ENCODE results near the gene NUP43. TPM values are rescaled to one million over a fixed set of nuclear protein-coding genes. Genes with fewer than 3 reads are reported as not detected.

NUP43 gene, protein sequence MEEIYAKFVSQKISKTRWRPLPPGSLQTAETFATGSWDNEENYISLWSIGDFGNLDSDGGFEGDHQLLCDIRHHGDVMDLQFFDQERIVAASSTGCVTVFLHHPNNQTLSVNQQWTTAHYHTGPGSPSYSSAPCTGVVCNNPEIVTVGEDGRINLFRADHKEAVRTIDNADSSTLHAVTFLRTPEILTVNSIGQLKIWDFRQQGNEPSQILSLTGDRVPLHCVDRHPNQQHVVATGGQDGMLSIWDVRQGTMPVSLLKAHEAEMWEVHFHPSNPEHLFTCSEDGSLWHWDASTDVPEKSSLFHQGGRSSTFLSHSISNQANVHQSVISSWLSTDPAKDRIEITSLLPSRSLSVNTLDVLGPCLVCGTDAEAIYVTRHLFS
- 41.5 TPM for total RNA-seq

DNA sequence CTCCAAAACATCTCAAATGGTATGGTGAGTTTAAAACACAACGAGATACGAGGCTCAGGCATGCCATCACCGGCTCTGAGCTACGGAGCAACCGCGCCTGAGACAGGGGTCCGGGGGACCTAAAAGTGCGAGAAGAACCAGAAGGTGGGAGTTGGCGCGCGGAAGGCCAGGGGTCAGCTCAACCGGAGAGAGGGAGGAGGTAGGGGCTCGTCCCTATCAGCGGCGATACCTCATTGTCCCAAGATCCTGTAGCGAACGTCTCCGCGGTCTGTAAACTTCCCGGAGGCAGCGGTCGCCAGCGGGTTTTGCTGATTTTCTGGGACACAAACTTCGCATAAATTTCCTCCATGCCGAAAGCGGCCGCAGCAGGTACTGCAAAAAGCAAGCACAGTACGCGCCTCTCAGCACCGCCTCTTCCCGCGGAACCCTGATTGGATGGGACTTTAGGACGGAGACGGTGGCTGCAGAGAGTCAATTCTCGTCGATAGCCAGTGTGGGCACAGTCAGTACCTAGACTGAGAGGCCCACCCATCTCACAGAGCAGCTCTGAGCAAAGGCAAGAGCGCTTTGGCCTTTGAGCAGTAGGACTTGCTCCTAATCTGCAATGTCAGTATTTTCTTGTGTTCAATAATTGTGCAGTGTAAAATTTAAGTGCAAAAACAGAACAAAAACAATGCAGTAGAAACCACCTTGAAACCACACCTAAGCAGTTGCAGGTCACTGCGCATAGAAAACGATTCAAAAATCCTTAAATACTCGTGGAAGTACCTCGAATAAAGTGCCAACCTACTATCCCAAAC lies at the start of gene NUP43:
Gene NUP43, minus strand, starts transcription at position 383 of the 800 bp plus-strand sequence. Its CDS starts 34 bp downstream, at position 349.

DNA sequence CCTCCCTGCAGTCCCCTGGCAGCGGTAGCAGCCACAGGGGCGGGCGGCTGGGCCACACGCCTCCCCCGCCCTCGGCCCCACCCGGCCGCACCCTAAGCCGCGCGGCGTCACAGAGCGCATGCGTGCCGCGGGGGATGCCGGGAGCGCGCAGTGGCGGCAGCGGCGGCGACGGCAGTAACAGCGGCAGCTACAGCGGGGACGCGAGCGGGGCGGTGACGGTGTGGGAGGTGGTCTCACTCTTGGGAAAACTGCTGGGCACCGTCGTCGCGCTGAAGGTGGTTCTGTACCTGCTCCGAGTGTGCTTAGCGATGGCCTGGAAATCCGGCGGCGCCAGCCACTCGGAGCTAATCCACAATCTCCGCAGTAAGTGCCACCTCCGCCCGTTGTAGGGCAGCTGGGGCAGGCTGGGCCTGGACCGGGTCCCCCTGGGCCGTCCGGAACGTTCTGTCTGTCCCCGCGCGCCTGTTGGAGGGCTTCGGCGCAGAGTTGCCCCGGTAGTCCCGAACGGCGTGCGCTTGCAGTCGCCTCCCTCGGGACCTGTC lies 3.3 kb upstream of the NUP43 start, which contains the start of gene PCMT1:
Gene PCMT1, plus strand, starts transcription at position 148 of the 542 bp plus-strand sequence. Its CDS starts 161 bp downstream, at position 309.

GRCh38 chr6:149717588-149718458 lies 28.5 kb downstream of the NUP43 start, which contains the start of gene LATS1:
Gene LATS1 (minus strand): TSS chr6:149718101. CDS start chr6:149702126, 15,975 bp downstream.

Other genes starting within 250 kb of the NUP43 start
- 64.5 TPM for gene PPIL4, start 200.5 kb downstream of the NUP43 start, total RNA-seq
- gene GINM1, start 180.2 kb downstream of the NUP43 start, total RNA-seq: 55.9 TPM
- 31.0 TPM for gene KATNA1, start 97.8 kb downstream of the NUP43 start, total RNA-seq
- gene LATS1, start 28.4 kb downstream of the NUP43 start, total RNA-seq: 52.7 TPM
- gene PCMT1, start 3.2 kb upstream of the NUP43 start, total RNA-seq: 121 TPM
- 39.4 TPM for gene LRP11, start 117.8 kb upstream of the NUP43 start, total RNA-seq
- 0.22 TPM for gene RAET1E, start 151.6 kb upstream of the NUP43 start, total RNA-seq
- not detected for gene RAET1G, start 176.6 kb upstream of the NUP43 start, total RNA-seq
- 1.8 TPM for gene ULBP2, start 195.5 kb upstream of the NUP43 start, total RNA-seq
- gene ULBP1, start 217.4 kb upstream of the NUP43 start, total RNA-seq: 0.60 TPM

All from camera-type eye (tissue), 1 donor.